ENCODE data around the gene SLC38A2. TPM values are rescaled to one million over a fixed set of nuclear protein-coding genes. Genes with fewer than 3 reads are reported as not detected.

SLC38A2 gene
- total RNA-seq, 2 experiments from 2014 or later: 70.5 to 93.5 TPM

DNA sequence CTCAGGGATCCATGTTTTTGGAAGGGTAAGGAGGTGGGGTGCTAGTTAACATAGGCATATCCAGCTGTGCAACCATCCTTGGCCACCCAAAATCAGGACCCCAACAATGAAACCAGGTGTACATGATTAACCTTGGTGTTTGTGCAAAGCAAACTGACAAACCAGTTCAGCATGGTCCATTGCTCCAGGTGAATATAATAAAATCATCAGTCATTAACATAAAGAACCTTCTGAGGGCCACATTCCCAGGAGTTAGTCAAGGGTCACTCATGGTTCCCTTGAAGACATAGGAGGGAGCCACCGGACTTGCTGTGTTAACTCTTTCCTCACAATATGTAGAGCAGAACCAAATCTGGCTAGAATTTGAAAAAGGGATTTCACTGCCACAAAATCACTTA lies 17.8 kb downstream of the SLC38A2 start:
- no peak overlapping the region for H2AFZ ChIP-seq (ENCODE audit: low read length)
- peaks cover 19% of the 10 kb centered on the region for H3K36me3 ChIP-seq (ENCODE audit: insufficient read depth, low read length)
- H3K27ac ChIP-seq (ENCODE audit: low read depth, low read length, poor library complexity, severe bottlenecking): no peak overlapping the region
- no peaks in the 10 kb centered on the region for H3K9me3 ChIP-seq (ENCODE audit: low read length)
- no peak for DNase-seq (ENCODE audit: low spot score)
- BruUV-seq (replicated peaks): no TSS peak
- no peaks in the 10 kb centered on the region for H3K79me2 ChIP-seq (ENCODE audit: insufficient read depth, low read depth, low read length)
- POLR2A ChIA-PET: no interaction called here
- intact Hi-C loops (cut with micrococcal nuclease; ENCODE audit: unreplicated experiment): loop anchor here (10.0 kb wide), 1 partner anchor 300 kb away; no protein-coding TSS in a partner anchor
- TF ChIP-seq EZH2phosphoT487 (IDR thresholded peaks at IDR 0.05; ENCODE audit: borderline replicate concordance, low read depth, low read length): no peak
- TF ChIP-seq, protein P1, sequence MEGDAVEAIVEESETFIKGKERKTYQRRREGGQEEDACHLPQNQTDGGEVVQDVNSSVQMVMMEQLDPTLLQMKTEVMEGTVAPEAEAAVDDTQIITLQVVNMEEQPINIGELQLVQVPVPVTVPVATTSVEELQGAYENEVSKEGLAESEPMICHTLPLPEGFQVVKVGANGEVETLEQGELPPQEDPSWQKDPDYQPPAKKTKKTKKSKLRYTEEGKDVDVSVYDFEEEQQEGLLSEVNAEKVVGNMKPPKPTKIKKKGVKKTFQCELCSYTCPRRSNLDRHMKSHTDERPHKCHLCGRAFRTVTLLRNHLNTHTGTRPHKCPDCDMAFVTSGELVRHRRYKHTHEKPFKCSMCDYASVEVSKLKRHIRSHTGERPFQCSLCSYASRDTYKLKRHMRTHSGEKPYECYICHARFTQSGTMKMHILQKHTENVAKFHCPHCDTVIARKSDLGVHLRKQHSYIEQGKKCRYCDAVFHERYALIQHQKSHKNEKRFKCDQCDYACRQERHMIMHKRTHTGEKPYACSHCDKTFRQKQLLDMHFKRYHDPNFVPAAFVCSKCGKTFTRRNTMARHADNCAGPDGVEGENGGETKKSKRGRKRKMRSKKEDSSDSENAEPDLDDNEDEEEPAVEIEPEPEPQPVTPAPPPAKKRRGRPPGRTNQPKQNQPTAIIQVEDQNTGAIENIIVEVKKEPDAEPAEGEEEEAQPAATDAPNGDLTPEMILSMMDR (conservative IDR thresholded peaks at IDR 0.05; ENCODE audit: low read length): no peak
- no peak overlapping the region for H3K4me2 ChIP-seq (ENCODE audit: low read length)
- no peak overlapping the region for H3K4me3 ChIP-seq (ENCODE audit: low read depth, low read length, poor library complexity, severe bottlenecking)
- CTCF ChIA-PET (ENCODE audit: unreplicated experiment): no interaction called here
- no peaks in the 10 kb centered on the region for H3K4me1 ChIP-seq (ENCODE audit: insufficient read depth, low read length, poor library complexity, severe bottlenecking)
- no peaks in the 10 kb centered on the region for H4K20me1 ChIP-seq (ENCODE audit: insufficient read depth, low read length)
- no peaks in the 10 kb centered on the region for H3K9me2 ChIP-seq (ENCODE audit: insufficient read depth, low read length)

- Histone ChIP-seq H3K4me2 (ENCODE audit: low read length) (no peak overlapping the region), H3K4me1 (ENCODE audit: insufficient read depth, low read length, poor library complexity, severe bottlenecking) (no peaks in the 10 kb centered on the region), H3K9me2 (ENCODE audit: insufficient read depth, low read length) (no peaks in the 10 kb centered on the region), H2AFZ (ENCODE audit: low read length) (no peak overlapping the region), H3K4me3 (ENCODE audit: low read depth, low read length, poor library complexity, severe bottlenecking) (no peak overlapping the region), H3K9me3 (ENCODE audit: low read length) (no peaks in the 10 kb centered on the region), H3K36me3 (ENCODE audit: insufficient read depth, low read length) (peaks cover 13% of the 10 kb centered on the region), H3K79me2 (ENCODE audit: insufficient read depth, low read depth, low read length) (no peaks in the 10 kb centered on the region), H4K20me1 (ENCODE audit: insufficient read depth, low read length) (no peaks in the 10 kb centered on the region), H3K27ac (ENCODE audit: low read depth, low read length, poor library complexity, severe bottlenecking) (no peak overlapping the region)
- TF ChIP-seq EZH2phosphoT487 (IDR thresholded peaks at IDR 0.05; ENCODE audit: borderline replicate concordance, low read depth, low read length): no peak
- TF ChIP-seq, protein P1 (conservative IDR thresholded peaks at IDR 0.05; ENCODE audit: low read length): peak; percentile 56
- intact Hi-C loops (cut with micrococcal nuclease; ENCODE audit: unreplicated experiment): loop anchor here (10.0 kb wide), 1 partner anchor 301 kb away; no protein-coding TSS in a partner anchor
- BruUV-seq (replicated peaks): no TSS peak
- DNase-seq (ENCODE audit: low spot score): peak; percentile 23
- CTCF ChIA-PET (ENCODE audit: unreplicated experiment): no interaction called here
- POLR2A ChIA-PET: interaction anchor here (0.6 kb wide), 1 partner anchor 254 kb away, joined by 3 read pairs; no protein-coding TSS in a partner anchor
Measured at GRCh38 chr12:46354111-46354801, 18.3 kb downstream of the SLC38A2 start.
